T-helper 2 cell (primary cell): ENCODE measurements around the gene KIF5C.
"Not testable (repeated sequence)": the region's sequence is repeated elsewhere in the genome, so short reads cannot be mapped to it uniquely, and the experiment has no call there.

Experiments
- DNase-seq, 5 experiments: peaks; one replicate each; pipeline versions ENCODE4 v3.0.0 to v3.0.0-alpha.2; 2012 to 2022

The KIF5C gene

GRCh38 chr2:148966438-148966758 is 91.4 kb downstream of the KIF5C start:
- no peak for DNase-seq

- DNase-seq: no peak
Observed at GRCh38 chr2:148967056-148967455, 92.0 kb downstream of the KIF5C start.

GRCh38 chr2:148967578-148967977 is 92.6 kb downstream of the KIF5C start:
- no peak for DNase-seq

- DNase-seq: no peak
Observed at GRCh38 chr2:148968301-148968700, 93.3 kb downstream of the KIF5C start.

GRCh38 chr2:148968776-148969319 is 93.8 kb downstream of the KIF5C start:
- no peak for DNase-seq

GRCh38 chr2:148969659-148970061 is 94.6 kb downstream of the KIF5C start:
- DNase-seq: no peak

GRCh38 chr2:148970385-148970784 is 95.4 kb downstream of the KIF5C start:
- no peak for DNase-seq

GRCh38 chr2:148971547-148971946 is 96.5 kb downstream of the KIF5C start:
- peak in 1 of 5 experiments; percentile 67 for DNase-seq

GRCh38 chr2:148974095-148974494 is 99.1 kb downstream of the KIF5C start:
- no peak for DNase-seq

GRCh38 chr2:148978026-148978685 is 103.1 kb downstream of the KIF5C start:
- DNase-seq: no peak

- DNase-seq: no peak
Observed at GRCh38 chr2:148978706-148979105, 103.7 kb downstream of the KIF5C start.

GRCh38 chr2:148979164-148979918 is 104.3 kb downstream of the KIF5C start:
- no peak for DNase-seq

GRCh38 chr2:148979919-148980277 is 104.9 kb downstream of the KIF5C start:
- no peak for DNase-seq

- DNase-seq: not testable (repeated sequence)
Observed at GRCh38 chr2:148980496-148980895, 105.5 kb downstream of the KIF5C start.

- no peak for DNase-seq
Observed at GRCh38 chr2:148981324-148981723, 106.3 kb downstream of the KIF5C start.

- no peak for DNase-seq
Observed at GRCh38 chr2:148981781-148982180, 106.8 kb downstream of the KIF5C start.

- DNase-seq: no peak
Observed at GRCh38 chr2:148982282-148982681, 107.3 kb downstream of the KIF5C start.

GRCh38 chr2:148983896-148984295 is 108.9 kb downstream of the KIF5C start:
- no peak for DNase-seq

- no peak for DNase-seq
Observed at GRCh38 chr2:148984449-148984848, 109.4 kb downstream of the KIF5C start.

- DNase-seq: no peak
Observed at GRCh38 chr2:148987286-148987685, 112.3 kb downstream of the KIF5C start.

- no peak for DNase-seq
Observed at GRCh38 chr2:148988337-148988736, 113.3 kb downstream of the KIF5C start.

GRCh38 chr2:148989882-148990493 is 115.0 kb downstream of the KIF5C start:
- peak in 2 of 5 experiments; percentile 23 to 73 for DNase-seq

GRCh38 chr2:148990968-148991367 is 115.9 kb downstream of the KIF5C start:
- DNase-seq: no peak

GRCh38 chr2:148992448-148992847 is 117.4 kb downstream of the KIF5C start:
- no peak for DNase-seq
